Stimulated activated CD4-positive, alpha-beta T cell treated with anti-CD3 and anti-CD28 coated beads, Interleukin-1b, Interleukin-23, amount 100 ng/mL, for 4 hours (primary cell): Measurements from ENCODE around the gene SH3BP5.
A peak's percentile ranks its signal among the peaks of the same experiment; 100 is the strongest.
"Not testable (repeated sequence)": the region's sequence is repeated elsewhere in the genome, so short reads cannot be mapped to it uniquely, and the experiment has no call there.

Experiments used
- DNase-seq, 2 donors: peaks; one replicate each; pipeline ENCODE4 v3.0.0-alpha.2; 2020; ENCODE audit warnings: low read depth in 2 of 2

Gene SH3BP5, protein sequence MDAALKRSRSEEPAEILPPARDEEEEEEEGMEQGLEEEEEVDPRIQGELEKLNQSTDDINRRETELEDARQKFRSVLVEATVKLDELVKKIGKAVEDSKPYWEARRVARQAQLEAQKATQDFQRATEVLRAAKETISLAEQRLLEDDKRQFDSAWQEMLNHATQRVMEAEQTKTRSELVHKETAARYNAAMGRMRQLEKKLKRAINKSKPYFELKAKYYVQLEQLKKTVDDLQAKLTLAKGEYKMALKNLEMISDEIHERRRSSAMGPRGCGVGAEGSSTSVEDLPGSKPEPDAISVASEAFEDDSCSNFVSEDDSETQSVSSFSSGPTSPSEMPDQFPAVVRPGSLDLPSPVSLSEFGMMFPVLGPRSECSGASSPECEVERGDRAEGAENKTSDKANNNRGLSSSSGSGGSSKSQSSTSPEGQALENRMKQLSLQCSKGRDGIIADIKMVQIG

DNA sequence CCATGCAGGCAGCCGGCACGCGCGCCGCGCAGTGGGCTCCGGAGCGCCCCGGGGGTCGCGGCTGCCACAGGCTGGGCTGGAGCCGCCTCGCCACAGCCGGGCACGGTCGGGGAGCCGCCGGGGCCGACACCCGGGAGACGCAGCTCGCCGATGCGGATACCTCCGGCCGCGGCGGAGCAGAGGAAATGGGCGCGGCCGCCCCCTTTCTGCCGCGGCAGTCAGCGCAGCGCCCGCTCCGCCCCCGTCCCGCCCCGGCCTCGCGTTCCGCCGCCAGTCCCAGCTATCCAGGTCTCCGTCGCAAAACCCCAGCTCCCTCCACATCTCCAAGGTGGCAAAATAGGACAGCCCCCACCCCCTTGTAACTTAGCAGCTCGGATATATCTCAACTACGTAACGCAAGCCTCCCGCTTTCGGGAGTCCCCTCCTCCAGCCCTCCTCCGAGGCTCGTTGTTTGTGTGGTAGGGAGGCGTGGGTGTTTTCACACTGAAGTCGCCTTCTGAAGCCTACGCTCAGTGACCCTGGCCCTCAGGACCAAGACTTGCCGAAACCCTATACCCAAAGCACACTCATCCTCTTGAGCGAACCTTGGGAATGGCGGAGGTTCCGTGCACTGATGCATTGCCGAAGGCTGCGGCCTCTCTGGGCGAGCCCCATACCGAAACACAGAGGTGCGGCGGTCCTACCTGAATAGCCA lies at the start of gene SH3BP5:
Gene SH3BP5 (minus strand): TSS at position 182 of the 694 bp plus-strand sequence. CDS start 178 bp downstream, at position 4.
- DNase-seq, result peak; percentile 55 to 69

DNA sequence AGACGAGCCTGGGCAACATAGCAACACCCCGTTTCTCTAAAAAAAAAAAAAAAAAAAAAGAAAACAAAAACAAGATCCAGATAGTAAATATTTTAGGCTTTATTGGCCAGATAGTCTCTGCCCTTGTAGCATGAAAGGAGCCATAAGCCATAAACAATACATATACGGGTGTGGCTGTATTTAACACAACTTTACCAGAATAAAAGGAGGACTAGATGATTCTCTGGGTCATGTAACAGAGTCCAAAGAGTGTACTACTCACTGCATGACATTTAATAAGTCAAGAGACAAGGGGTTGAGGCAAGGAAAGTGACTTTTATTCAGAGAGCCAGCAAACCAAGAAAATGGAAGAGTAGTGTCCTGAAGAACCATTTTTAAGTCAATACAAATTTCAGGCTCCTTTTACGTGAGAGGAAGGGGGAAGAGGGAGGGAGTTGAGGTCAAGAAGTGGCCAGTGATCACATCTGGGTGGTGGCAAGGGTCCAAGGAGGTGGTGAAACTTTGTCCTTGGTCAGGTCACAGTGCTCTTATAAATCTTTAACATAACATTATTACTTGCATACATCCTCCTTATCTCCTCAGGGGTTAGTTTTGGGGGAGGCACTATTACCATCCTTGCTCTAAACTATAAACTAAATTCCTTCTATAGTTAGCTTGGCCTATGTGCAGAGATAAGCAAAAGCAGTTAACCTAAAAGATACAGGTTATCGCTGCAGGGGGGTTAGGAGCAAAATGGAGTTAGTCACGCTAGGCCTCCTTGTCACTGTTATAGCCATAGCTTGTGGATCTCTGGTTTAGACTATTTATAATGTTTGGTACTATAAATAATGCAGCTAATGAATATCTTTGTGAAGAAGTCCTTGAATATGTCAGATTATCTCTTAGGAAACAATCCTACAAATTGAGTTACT lies 48.8 kb upstream of the SH3BP5 start:
- no peak for DNase-seq

DNA sequence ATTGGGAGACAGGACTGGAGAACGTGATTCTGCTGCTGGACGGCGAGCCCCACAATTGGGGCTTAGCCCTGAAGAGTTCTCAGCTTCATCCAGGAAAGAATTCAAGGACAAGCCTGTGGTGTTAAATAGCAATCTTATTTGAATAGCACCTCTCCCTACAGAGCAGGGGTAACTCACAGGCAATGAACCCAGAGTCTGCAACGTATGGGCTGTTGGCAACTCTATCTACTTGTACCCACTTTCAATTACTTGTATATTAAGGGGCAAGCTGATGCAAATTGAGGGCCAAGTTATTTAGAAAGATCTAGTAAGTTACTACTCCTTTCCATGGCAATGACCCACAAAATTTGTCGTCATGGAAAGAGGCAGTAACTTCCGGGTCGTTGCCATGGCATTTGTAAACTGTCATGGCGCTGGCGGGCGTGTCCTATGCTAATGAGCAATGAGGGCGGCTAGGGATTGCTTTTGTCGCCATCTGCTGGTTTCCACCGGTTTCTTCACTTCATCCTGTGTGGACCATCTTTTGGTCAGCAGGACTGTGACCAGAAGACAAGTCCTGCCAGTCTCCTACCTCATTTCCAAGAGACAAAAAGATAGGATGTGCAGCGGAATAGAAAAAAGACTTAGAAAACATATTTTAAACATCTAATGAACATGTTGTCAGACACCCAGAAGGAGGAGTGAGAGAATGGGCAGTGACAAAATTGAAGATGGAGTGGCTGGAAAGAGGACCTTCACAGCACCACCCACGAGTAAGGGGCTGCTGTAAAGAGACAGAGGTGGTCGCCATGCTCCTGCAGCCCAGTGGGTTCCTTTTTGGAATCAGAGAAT lies 45.8 kb upstream of the SH3BP5 start:
- peak; percentile 76 to 91 for DNase-seq

DNA sequence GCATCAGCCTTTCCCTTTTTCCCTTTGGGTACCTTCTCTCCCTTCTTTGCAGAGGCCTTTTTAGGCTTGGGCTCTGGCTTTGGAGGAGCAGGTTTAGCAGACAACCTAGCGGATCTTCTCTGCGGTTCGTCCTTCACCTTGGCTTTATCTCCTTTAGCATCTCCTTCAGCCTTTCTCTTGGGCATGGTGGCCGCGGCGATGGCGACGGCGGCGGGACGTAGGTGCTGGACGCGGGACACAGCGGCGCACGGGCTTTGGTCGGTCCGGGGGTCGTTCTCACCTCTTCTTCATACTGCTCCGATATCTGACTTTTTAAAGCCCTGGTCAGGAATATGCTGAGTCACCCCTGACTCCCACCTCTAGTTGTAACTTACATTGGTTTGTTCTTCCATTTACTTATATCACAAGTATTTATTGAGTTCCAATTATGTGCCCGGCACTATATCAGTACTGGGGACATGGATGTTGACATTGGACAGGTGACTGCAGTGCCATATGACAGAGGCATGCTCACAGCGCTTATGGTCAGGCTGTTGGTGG lies 43.1 kb upstream of the SH3BP5 start:
- no peak for DNase-seq

DNA sequence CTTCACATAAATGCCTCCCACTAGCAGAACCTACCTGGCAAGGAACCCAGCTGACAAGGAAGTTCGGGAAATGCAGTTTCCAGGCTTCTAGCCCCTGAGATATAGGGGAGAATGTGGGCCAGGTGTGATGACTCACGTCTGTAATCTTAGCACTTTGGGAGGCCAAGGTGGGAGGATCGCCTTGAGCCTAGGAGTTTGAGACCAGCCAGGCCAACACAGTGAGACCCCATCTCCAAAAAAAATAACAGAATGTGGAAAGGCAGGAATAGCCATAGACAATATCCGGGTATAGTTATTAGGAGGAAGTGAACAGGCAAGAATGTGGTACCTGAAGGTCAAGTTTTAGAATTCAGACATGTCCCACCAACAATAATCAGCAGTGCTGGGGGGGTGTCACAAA lies 40.5 kb upstream of the SH3BP5 start:
- no peak for DNase-seq

DNA sequence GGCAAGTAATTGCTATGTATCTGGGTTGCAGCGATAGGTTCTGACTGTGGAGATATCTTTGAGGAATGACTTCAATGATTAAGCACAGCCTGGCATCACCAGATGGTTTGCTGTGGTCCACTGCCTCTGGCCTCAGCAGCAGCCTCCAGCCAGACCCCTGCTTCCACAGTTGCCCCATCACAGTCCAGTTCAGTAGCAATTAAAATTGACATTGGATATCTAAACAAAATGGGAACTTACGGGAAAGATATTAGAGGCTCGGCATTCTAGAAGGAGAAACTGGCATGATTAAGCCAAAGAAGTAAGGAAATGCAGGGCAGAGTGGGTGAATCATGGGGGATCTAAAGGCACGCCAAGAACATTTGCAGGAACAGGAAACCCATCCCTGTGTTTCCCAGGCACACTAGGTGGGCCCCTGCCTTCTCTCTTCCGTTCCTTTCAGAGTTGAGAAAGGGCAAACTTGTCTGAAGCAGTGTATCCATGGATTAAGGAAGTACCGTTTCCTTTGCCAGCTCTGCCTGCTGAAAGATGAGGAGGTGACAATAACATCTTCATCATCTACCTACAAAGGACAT lies 36.3 kb upstream of the SH3BP5 start:
- no peak for DNase-seq

DNA sequence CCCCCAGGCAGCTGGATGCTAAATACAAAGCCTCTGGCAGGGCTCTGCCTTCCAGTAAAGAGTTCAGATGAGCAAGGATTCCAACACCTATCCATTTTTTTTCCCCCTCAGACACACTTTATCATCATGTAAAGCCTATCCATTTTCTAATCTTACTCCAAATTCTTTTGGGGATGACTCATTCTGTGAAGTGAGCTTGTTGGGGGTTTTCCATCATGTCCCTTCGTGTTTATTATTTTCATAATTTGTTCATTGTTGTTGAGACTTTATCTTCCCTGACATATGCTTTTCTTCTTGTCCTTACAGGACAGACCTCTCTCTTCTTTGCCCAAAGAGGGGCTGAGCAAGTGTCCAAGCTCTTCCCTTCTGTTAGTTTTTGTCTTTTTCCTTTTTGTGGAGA lies 34.7 kb upstream of the SH3BP5 start:
- no peak for DNase-seq

DNA sequence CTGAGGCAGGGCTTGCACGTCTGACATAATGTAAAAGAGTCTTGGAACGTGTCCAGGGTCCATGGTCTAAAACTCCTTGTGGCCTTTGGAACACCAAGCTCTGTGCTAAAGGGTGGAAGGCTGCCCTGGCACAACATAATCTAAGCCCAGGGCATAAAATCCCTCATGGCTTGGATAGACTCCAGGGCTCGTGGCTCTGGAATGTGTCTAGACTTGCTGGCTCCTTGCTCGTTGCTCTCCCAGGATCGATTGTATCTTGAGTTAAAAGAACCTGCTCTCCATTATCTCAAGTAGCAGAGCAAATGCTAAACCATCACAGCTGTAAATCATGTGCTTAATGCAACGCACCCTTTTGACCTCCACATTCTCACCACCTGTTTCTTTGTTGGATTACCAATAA lies 31.7 kb upstream of the SH3BP5 start:
- DNase-seq, result not testable (repeated sequence)

DNA sequence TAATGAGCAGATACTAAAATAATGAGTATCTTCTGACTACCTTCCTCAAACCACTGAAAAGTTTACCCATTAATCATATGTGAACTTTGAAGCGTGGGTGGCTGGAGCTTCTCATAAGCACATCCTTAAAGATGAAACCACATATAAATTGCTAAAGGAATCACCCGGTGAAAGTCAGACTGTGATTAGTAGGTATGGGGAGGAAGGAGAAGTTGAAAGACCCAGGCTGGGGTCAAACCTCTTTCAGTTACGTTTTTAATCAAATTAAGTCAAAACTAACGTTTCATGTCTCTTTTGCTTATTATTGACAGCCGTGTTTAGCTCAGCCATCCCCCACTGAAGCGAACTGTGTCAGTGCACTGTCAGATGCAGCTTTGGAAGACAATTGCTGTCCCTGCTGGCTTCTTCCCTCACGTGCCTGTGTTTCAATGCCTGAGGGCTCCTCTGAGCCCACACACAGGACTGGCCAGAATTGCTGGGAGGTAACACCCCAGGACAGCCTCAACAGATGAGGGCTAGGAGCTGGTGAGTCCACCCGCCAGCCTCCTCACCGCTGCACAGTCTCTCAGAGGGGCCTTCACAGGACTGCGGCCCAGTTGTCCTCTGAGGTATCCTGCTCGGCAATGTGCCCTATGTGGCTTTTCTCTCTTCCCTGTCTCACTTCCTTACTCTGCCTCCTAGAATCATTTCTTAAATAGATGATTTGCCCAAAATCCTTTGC lies 29.3 kb upstream of the SH3BP5 start:
- peak; percentile 12 to 32 for DNase-seq

DNA sequence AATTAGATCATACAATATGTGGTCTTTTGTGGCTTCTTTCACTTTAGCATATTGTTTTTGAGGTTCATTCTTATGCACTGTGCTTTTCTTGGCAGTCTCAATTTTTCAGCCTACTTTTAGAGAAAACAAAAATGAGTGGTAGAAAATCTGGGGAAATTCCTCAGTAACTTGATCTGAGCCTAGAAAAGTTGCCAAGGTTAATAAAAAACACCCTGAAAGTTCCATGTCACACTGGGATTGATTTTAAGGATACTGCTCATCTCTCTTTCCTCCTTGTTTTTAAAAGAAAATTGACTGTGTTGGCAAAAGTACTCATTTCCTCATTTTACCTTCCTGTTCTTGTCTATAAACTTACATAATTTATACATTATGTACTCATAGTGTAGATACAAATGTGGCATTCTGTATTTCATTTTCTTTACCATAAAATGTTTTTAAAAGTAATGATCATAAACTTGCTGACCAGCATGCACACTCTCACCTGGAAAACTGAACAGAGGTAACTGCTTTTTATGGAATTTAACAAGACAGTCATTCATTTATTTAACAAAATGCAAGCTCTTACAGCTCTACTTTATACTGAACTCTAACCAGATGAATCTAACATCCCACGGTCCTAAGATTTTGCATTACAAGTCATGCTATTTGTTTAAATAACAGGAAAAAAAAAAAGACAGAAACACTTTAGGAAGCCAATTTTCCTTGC lies 28.6 kb upstream of the SH3BP5 start:
- no peak for DNase-seq

DNA sequence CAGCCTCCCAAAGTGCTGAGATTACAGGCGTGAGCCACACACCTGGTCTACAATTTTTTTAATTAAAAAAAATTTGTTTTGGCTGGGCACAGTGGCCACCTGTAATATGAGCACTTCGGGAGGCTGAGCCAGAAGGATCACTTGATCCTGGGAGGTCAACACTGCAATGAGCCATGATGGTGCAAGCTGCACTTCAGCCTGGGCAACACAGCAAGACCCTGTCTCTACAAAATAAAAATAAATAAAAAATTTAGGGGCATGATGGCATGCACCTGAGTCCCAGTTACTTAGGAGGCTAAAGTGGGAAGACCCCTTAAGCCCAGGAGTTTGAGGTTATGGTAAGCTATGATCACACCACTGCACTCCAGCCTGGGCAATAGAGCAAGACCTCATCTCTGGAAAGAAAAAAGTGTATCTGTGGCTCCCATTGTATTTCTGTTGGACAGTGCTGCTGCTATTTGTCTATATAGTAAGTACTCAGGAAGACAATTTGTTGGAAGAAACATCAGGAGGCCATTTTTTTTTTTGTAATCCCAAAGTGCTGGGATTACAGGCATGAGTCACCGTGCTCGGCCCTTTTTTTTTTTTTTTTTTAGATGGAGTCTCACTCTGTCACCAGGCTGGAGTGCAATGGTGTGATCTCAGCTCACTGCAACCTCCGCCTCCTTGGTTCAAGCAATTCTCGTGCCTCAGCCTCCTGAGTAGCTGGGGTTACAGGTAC lies 27.5 kb upstream of the SH3BP5 start:
- DNase-seq, result no peak

DNA sequence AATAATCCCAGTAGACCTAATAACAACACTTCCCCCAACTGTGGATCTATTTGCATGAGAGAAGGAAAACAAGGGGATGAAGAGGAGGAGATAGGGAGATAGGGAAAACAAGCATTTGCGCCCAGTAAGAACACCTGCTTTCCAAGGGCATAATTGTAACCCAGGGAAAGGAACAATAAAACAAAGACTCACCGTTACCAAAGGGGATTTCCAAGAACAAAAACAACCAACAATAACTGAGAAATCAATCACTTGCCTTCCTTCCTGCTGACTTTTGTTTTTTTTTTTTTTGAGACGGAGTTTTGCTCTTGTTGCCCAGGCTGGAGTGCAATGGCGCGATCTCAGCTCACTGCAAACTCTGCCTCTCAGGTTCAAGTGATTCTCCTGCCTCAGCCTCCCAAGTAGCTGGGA lies 24.3 kb upstream of the SH3BP5 start:
- not testable (repeated sequence) for DNase-seq

DNA sequence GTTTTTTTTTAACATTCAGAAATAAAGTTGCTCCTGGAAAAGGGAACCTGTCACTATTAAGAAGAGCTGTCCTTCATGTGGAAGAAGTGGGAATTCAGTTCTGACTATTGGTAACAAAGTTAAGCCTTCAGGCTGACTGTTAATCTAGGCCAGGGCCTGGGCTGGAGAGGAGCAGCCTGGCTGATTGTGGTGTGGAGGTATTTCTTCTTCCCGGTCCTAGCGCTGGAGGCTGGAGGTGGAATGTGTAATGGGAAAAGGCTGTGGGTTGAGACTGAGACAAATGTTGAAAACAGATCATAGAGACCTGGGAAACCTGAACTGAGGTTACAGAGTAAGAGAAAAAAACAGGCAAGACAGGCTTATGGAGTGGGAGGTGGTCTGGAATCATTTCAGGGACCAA lies 23.8 kb upstream of the SH3BP5 start:
- no peak for DNase-seq

DNA sequence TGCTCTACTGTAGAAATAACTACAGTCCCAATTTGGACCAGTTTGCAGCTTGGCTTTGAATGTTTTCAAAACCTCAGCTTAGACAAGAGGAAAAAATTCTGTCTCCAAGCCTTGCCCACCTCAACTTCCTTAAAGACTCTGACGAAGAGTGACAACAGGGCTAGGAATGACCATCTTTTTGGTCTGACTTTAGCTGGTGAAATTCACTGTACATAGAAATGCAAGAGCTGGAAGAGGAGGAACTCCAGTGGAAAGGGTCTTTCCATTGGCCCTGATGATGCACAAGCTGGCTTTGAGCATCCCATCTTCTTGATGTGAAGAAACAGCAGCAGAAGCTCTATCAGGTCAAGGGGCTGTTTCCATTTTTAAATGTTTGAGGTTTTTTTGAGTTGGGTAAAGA lies 22.7 kb upstream of the SH3BP5 start:
- no peak for DNase-seq

DNA sequence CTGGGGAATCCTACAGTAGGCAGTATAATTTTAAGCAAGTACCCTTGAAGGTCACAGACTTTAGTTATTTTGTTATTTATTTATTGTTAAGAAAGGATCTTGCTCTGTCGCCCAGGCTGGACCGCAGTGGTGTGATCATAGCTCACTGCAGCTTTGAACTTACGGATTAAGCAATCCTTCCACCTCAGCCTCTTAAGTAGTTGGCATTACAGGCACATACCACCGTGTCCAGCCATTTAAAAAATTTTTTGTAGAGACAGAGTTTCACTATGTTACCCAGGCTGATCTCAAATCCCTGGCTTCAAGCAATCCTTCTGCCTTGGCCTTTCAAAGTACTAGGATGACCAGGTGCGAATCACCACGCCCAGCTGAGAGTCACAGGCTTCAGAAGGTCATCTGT lies 22.1 kb upstream of the SH3BP5 start:
- DNase-seq, result no peak

DNA sequence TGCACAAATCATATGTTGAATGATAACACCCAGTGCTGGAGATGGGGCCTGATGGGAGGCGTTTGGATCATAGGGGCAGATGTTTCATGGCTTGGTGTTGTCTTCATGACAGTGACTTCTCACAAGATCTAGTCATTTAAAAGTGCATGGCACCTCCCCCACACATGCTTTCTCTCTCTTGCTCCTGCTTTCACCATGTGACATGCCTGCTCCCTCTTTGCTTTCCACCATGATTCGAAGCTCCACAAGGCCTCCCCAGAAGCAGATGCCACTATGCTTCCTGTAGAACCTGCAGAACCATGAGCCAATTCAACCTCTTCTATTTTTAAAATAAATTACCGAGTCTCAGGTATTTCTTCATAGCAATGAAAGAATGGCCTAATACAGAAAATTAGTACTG lies 17.8 kb upstream of the SH3BP5 start:
- DNase-seq, result no peak

DNA sequence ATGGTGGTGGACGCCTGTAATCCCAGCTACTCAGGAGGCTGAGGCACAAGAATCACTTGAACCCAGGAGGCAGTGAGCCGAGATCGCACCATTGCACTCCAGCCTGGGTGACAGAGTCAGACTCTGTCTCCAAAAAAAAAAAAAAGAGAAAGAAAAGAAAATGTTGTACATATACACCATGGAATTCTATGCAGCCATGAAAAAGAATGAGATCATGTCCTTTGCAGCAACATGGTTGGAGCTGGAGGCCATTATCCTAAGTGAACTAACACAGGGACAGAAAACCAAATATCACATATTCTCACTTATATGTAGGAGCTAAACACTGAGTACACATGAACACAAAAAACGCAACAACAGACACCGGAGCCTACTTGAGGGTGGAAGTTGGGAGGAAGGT lies 17.1 kb upstream of the SH3BP5 start:
- DNase-seq, result not testable (repeated sequence)

DNA sequence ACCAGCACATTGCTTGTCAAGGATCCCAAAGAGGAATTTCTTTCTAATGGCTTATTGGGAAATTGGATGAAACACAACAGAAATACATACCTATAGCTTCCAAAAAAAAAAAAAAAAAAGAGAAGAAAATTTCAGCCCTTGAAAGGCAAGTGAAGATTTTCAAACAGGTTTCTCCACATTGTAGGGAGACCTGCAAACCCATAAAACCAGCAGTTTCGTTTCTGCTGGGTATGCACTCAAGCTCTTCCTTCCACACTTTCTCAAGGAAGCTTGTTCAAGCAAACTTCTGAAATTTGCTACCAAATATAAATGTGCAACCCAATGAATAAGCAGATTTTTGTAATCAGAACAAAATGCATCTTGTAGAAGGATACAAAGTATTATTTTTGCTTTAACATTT lies 15.9 kb upstream of the SH3BP5 start:
- DNase-seq, result no peak

DNA sequence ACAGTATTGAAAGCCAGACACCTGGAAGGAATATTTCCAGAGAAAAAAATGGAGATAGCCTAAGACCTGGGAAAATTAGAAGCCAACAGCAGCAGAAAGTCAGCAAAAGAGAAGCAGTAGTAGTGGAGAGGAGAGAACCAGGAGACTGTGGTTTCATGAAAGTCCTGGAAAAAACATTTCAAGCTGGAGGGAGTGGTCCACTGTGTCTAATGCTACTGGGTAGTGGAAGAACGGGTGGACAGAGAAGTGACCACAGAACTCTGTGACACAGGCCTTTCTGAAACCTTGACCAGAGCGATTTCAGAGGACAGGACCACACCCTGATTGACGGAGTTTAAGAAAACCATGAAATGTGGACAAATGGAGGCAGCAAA lies 15.3 kb upstream of the SH3BP5 start:
- no peak for DNase-seq
